Activated T-helper 1 cell treated with Interleukin-2 at 50 U/mL for 16 hours (primary cell): ENCODE data around the gene ZIC4.

Experiments
- DNase-seq: peaks from one replicate; pipeline ENCODE4 v3.0.0-alpha.2; 2020; ENCODE audit warnings: low read depth

ZIC4 gene

GRCh38 chr3:147389717-147390116 lies 16.6 kb downstream of the ZIC4 start:
- no peak for DNase-seq

GRCh38 chr3:147388700-147389580 lies 17.4 kb downstream of the ZIC4 start:
- no peak for DNase-seq

- no peak for DNase-seq
These were observed 18.3 kb downstream of the ZIC4 start for GRCh38 chr3:147387885-147388699.

- DNase-seq, result no peak
These were observed 19.0 kb downstream of the ZIC4 start for GRCh38 chr3:147387291-147387884.

GRCh38 chr3:147385059-147386012 lies 21.0 kb downstream of the ZIC4 start:
- DNase-seq, result no peak

GRCh38 chr3:147384210-147385058 lies 21.9 kb downstream of the ZIC4 start:
- DNase-seq, result no peak

- DNase-seq, result no peak
These were observed 22.7 kb downstream of the ZIC4 start for GRCh38 chr3:147383617-147384016.

- no peak for DNase-seq
These were observed 24.7 kb downstream of the ZIC4 start for GRCh38 chr3:147381596-147381995.

- no peak for DNase-seq
These were observed 25.4 kb downstream of the ZIC4 start for GRCh38 chr3:147380977-147381376.

GRCh38 chr3:147380387-147380951 lies 25.9 kb downstream of the ZIC4 start:
- DNase-seq, result no peak

- no peak for DNase-seq
These were observed 26.7 kb downstream of the ZIC4 start for GRCh38 chr3:147379651-147380050.

GRCh38 chr3:147377412-147378367 lies 28.7 kb downstream of the ZIC4 start:
- DNase-seq, result no peak

GRCh38 chr3:147373301-147373700 lies 33.0 kb downstream of the ZIC4 start:
- DNase-seq, result no peak

- no peak for DNase-seq
These were observed 33.8 kb downstream of the ZIC4 start for GRCh38 chr3:147372525-147373027.

- DNase-seq, result no peak
These were observed 34.5 kb downstream of the ZIC4 start for GRCh38 chr3:147371771-147372340.

- no peak for DNase-seq
These were observed 35.2 kb downstream of the ZIC4 start for GRCh38 chr3:147371140-147371539.

GRCh38 chr3:147370349-147370748 lies 36.0 kb downstream of the ZIC4 start:
- no peak for DNase-seq

GRCh38 chr3:147369661-147370123 lies 36.7 kb downstream of the ZIC4 start:
- DNase-seq, result no peak
